Measurements from ENCODE around the gene IL13RA2.

Gene IL13RA2, protein sequence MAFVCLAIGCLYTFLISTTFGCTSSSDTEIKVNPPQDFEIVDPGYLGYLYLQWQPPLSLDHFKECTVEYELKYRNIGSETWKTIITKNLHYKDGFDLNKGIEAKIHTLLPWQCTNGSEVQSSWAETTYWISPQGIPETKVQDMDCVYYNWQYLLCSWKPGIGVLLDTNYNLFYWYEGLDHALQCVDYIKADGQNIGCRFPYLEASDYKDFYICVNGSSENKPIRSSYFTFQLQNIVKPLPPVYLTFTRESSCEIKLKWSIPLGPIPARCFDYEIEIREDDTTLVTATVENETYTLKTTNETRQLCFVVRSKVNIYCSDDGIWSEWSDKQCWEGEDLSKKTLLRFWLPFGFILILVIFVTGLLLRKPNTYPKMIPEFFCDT

DNA sequence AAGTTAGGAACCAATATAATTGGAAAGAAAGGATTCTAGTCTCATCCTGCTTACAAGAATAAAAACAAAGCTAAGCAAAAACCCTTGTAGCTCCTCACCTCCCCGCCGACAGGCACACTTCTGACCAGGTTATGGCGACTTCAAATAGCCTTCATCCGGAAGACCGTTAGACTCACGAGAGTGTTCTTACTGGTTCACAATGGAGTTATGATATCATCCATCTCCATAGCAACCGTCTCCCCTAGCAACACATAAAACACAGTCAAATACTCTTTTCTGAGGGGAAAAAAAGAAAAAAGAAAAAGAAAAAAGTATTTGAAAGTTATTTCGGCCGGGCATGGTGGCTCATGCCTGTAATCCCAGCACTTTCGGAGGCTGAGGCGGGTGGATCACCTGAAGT is at the start of gene IL13RA2:
TSS of gene IL13RA2 (minus strand) at position 162 of the 400 bp plus-strand sequence. CDS start 347 bp downstream, outside the sequence.
- no peak for DNase-seq (ENCODE audit: low read depth)

DNA sequence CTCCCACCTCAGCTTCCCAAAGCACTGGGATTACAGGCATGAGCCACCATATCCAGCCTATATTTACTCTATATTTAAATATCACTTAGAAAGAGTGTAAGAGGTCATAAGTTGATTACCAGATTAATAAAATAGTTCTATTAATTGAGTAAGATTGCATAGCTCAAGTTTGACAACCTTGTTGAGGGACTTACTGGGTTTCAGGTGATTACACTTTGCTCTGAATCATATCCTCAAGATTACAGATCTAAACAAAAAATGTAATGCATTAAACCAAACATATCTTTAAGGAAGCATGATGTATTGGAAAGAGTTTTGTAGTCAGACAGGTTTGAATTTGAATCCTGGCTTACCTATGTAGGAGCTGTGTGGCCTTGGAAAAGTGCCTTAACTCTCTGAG is 47.9 kb upstream of the IL13RA2 start:
- DNase-seq (ENCODE audit: low read depth) = no peak

DNA sequence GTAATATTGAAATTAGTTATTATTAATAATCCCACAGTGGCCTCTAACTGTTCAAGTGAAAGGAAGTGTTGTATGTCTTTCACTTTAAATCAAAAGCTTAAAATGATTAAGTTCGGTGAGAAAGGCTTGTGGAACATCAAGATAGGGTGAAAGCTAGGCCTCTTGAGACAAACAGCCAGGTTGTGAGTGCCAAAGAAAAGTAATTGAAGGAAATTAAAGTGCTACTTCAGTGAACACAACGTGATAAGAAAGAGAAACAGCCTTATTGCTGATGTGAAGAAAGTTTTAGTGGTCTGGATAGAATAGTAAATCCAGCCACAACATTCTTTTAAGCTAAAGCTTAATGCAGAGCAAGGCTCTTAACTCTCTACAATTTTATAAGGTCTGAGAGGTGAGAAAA is 42.6 kb upstream of the IL13RA2 start:
- no peak for DNase-seq (ENCODE audit: low read depth)

DNA sequence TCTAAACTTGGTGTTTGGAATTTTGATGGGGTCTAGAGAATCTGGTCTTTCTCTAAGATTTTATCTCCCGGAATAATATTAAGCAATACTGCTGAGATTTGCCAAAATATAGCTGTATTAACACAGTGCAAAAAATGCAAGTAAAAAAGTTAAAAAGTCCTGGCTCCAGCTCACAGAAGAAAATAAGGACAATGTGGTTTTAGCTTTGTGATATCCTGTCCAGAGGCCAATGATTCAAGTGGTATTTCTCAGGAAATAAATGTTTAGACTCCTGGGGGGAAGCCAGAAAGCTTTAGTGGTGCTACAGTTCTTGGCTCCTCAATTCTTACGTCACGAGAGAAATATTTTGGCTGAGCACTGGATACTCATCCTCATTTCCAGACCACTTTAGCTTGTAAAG is 40.9 kb upstream of the IL13RA2 start:
- DNase-seq (ENCODE audit: low read depth) = no peak

DNA sequence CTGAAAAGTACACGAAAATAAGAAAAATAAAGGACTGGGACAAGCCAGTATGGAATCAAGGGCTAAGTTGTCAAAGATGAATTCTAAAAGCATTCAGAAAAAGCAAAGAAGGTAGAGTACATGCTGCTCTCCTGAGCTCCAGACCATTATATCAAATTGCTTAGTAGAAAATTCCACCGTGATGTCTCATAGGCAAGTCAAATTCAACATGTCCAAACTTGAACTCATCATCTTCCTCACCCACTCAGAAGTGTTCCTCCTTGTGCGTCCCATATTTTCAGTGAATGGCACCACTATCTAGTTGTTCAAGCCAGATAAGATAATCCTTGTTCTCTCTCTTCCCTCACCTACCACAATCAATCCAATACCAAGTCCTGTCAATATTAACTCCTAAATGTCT is 37.5 kb upstream of the IL13RA2 start:
- DNase-seq (ENCODE audit: low read depth) = no peak

DNA sequence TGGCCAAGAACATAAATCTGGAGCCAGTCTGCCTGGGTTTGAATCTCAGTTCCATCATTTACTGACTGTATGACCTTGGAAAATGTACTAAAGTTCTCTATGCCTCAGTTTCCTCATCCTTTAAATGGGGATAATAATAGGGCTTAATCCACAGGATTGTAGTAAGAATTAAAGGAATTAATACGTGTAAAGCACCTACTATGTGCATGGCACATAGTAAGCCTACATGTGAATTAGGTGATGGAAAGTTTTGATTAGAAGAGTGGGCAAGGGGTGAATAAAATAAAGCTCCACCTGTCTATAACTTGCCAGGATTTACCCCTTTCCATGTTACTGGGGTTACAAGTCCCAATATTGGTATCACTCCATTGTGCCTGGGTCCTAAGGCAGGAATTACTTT is 35.8 kb upstream of the IL13RA2 start:
- no peak for DNase-seq (ENCODE audit: low read depth)

DNA sequence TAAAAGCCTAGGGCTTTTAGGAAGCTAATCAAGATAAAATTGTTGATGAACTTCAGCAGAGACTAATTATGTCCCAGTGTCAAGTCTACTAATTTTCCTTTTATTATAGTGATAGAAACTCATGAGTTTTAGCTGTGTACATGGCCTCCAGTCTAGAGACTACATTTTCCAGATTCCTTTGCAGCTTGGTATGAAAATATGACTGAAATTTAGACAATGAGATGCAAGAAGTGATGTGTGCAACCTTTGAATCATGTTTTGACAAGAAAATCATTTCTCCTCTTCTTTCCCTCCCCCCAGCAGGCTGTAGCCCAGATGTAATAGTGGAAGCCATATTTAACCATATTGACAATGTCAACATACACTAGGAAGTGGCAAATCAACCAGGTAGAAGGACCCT is 30.3 kb upstream of the IL13RA2 start:
- DNase-seq (ENCODE audit: low read depth) = no peak

DNA sequence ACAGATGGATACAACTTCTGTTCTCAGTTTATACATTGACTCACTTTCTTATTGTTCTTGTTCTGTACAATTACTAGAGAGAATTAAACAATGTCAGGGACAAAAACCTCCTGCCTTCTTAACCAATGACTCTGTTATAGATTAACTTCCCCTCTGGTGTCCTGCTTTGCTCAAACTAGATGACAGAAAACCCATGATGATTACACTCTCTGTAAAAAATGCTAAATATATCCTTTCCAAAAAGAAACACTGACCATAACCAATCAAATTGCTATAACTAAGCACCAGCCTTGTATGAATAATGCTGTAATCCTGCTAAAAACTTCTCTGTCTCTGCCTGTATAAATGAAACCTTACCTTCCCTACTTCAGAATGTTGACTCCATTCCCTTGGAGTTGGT is 29.8 kb upstream of the IL13RA2 start:
- DNase-seq (ENCODE audit: low read depth) = no peak

DNA sequence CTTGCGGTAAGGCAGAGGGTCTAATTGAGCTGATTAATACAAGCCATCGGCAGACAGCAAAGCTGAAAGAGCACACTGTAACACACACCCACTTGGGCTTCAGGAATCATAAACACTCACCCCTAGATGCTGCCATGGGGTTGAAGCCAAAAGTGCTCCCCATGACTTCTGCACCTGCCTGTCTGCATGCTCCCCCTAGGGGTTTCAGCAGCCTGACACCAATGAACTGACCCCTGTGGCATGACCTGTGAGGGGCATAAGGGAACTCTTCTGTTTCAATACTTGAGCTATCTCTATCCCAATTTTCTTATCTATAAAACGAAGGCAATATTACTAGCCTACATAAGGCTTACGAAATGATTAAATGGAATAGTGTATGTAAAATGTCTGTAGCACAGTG is 23.0 kb upstream of the IL13RA2 start:
- DNase-seq (ENCODE audit: low read depth) = no peak

DNA sequence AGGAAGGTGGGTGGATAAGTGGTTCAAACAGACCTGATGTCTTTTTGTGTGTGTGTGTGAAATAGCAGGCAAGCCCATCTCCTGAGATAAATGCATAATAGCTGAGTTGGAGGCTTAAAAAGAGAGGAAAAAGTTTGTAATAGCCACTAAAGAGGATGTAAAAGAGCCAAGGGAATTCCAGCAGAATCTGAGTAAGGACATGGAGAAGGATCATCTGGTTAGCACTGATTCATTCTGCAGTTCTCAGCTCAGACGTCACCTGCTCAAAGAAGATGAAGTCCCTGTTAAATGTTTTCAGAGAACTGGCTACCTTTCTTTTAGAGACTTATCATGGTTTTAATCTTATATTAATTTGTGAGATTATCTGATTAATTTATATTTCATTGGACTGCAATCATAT is 21.0 kb upstream of the IL13RA2 start:
- no peak for DNase-seq (ENCODE audit: low read depth)

DNA sequence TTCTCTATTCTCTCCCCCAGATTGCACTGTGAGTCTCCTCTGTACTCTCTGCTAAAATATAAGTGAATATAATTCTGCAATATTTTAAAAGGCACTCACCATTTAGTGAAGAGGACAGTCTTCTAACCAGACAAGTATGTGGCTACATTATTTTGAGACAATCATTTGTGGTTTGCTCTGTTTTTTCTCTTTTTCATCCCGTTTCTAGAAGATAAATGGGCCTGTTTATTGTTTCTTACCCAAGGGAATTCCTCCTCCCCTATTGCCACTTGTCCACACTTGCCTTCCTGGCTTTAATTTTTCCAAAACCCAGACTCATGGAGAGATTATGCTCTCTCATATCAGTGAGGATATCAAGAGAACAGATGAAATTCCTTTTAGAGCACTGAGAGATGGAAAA is 18.6 kb upstream of the IL13RA2 start:
- DNase-seq (ENCODE audit: low read depth) = no peak

DNA sequence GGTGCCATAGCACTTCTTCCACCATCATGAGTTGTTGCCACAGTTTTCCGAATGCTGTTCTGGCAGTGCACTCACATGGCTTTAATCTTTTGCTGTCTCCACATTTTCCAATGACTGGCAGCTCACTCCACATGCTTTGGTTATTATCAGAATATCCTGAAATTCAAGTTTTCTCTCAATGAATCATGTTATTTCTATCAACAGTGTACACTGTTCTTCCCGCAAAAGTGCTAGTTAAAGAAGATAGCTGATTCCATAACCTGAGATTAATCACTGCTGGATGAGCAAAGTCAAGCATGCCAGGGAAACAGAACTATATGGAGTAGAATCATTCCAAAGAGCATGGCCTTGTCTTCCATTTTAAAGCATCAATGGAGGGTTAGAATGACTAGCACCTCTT is 14.6 kb upstream of the IL13RA2 start:
- no peak for DNase-seq (ENCODE audit: low read depth)

DNA sequence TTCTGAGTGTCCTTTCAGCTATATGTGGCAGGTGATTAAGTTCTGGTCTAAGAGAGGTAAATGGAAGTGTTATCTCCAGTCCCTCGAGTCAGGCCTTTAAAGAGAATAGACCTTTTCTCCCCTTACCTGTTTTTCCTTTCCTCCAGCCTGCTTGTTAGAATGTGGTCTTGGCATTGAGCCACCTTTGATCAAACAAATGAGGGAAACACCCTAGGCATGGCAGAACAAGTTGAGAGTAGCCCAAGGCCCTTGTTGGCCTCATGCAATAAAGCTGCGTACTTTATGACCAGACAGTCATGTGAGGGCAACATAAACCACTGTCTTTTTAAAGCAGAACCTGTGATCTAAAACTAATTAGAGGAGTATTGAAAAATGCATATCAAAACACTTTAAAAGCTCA is 13.2 kb upstream of the IL13RA2 start:
- DNase-seq (ENCODE audit: low read depth) = no peak

DNA sequence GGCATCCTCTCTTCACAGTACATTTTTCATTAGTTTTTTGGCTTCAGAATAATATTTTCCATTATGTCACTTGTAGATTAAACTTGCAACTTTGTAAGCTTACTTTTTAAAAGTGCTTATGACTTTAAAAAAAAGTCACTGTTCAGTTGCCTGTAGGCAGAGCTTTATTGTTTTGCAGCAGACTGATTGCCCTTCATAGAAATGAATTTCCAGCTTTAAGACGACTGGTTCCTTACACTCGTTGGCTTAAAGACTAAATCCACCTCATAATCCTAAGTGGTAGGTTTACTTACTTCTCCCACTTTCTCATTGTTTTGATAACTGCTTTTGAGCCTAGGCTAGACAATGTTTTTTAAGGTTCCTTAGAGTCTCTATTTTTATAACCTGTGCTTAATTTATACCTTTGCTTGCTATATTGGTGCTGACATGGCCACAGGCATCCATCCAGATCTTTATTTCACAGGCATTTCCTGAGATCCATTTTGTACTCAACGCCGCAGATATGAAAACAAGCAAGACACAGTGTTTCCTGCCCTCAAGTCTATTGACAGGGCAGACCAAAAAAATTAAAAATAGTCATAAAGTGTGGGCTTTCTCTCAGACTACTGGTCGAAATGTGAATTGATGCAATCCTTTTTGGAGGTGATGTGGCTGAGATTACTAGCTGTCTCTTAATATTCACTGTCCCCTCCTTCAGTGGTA is 12.6 kb upstream of the IL13RA2 start:
- no peak for DNase-seq (ENCODE audit: low read depth)

DNA sequence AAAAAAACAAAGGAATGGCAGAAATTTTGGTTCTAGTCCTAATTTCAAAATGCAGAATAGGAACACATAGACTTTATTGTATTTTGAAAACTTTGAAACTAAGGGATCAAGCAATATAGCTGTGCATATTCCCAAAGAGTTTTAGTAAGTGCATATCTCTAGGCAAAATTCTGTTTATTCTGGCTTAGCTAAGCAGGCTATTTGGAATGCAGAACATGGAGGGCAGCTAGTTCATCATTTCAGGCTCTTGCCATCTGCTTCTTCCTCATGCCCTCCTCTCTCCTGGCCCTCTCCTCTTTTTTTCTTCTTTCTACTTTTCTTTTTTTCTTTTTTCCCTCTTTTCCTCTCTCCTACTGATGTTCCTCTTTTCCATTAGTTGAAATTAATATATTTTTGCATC is 12.0 kb upstream of the IL13RA2 start:
- no peak for DNase-seq (ENCODE audit: low read depth)

DNA sequence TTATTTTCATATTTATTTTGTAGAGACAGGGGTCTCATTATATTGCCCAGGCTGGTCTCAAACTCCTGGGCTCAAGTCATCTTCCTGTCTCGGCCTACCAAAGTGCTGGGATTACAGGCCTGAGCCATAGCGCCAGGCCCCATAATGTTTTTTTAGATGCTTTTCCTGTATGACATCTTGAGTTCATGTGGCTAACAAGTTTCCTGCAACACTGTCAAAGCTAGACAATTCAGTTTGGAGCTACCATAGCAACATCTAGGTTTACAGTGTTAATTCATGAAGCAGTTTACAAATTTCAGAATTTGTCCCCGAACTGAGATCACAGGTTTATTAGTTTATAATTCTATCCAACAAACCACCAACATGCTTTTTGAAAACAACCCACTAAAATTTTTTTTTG is 6.4 kb upstream of the IL13RA2 start:
- no peak for DNase-seq (ENCODE audit: low read depth)

DNA sequence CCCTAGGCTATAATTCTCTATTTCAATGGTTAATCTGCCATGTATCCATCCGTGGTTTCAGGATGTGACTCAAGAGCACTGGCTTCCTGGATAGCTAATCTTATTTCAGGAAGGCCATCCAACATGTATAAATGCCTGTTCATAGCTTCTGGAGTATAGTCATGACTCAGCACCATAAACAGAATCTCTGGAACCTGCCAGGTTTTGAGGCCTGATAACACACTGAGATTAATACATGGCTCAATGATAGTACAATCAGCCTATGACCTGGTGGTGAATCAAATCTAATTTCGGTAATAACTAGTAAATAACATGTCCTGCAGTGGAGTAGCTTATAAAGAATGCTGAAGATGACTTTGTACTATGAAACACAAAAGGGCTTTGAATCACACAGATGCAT is 5.7 kb upstream of the IL13RA2 start:
- no peak for DNase-seq (ENCODE audit: low read depth)

DNA sequence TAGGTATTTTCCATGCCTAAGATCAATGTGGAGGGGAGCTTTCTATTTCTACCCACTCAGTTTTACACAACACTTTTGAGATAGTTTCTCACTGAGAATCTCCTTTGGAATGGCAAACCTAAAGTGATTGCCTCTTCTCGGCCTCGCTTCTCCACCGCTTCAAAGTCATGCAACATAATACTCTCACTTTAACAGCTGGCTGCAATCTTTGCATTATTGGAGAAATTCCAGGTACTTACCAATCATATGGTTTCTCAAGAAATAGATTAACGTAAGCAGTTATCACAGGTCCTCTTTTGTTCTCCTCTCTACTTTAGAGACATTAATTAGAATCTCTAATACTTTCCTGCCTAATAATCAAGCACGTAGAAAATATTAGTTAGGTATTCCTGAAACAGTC is 3.7 kb upstream of the IL13RA2 start:
- no peak for DNase-seq (ENCODE audit: low read depth)

DNA sequence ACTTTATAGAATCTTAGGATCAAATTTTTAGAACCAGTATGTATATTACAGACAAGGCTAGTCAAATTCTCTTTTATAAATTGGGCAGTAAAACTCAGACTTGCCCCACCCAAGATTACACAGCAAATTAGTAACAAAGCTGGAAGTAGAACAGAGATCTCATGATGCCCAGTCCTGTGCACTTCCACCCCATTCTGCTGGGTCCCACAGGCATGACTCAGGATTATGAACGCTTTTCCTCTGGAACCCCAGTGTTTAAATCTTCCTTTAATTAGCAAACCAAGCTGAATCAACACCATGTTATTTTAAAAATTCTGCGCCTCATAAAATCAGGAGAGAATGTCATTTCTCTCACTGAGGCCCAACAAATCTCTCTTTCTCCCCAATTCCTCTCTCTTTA is 1.5 kb upstream of the IL13RA2 start:
- no peak for DNase-seq (ENCODE audit: low read depth)

DNA sequence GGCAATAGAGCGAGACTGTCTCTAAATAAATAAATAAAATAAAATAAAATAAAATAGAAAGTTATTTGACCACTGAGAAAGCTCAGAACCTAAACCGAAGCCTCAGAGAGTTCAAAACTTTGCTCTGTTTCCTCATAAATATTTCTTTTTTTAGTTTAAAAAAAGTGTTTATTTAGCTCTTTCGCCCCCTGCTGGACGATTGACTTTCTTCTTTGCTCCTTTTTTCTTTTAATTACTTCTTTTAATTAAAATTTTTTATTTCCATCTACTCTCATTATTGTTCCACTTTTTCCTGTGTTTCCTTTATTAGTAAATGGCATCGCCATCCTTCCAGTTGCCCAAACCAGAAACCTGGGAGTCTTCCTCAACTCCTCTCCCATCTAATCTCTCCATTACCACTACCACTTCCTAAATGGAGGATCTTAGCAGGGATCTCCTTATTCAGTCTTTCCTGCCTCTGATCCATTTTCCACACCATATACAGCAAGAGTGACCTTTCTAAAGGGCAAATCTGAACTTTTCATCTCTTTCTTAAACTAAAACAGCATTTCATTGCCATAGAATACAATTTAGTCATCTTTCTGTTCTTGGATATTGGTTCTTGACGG is 728 bp upstream of the IL13RA2 start:
- DNase-seq (ENCODE audit: low read depth) = no peak

DNA sequence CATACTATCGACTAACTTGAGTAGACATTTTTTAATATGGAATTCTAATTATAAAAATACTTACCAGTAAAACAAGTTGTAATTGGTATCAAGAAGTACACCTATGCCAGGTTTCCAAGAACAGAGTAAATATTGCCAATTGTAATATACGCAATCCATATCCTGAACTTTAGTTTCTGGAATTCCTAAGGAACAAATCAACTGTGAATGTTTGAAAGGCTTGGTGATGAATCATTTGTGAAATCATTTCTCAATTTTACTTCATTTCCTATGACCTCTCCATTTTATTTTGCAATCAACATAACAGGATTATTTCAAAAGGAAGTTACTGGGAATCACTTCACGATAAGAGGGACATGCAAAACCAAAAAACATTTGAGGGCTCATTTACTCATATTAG is 3.7 kb downstream of the IL13RA2 start:
- no peak for DNase-seq (ENCODE audit: low read depth)

DNA sequence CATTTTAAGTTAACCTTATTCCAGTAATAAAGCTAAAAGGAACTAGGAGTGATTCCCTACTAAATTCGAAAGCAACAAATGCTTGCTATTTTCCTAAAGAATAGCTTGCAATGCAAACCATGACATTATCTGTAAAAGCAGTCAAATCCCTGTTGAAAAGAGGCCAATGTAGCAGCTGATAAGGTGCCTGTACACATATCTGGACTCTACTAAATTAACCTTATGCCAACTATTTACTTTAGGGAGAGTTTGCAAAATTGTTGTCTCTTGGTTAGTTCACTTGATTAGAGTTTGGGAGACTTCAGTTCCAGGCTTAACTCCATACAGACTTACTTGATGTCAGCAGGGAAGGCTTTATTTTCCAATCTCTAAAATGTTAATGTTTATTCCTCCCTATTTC is 6.0 kb downstream of the IL13RA2 start:
- DNase-seq (ENCODE audit: low read depth) = no peak

DNA sequence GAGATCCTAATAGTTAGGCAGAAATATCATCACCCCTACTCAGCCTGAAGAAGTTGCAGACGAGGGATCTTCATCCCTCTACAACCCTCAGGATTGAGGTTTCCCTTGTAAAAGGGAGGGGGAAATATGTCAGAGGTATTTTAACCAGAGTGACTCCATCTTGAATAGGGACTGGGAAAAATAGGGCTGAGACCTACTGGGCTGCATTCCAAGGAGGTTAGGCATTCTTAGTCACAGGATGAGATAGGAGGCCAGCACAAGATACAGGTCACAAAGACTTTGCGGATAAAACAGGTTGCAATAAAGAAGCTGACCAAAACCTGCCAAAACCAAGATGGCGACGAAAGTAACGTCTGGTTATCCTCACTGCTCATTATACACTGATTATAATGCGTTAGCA is 17.5 kb downstream of the IL13RA2 start:
- no peak for DNase-seq (ENCODE audit: low read depth)
